CD4-positive, alpha-beta T cell treated with Interleukin-2 at 100 ng/mL for 4 hours (primary cell): ENCODE data around the gene MYH16.
"Not testable (repeated sequence)": the region's sequence is repeated elsewhere in the genome, so short reads cannot be mapped to it uniquely, and the experiment has no call there.

ENCODE experiments used
- DNase-seq: peaks from one replicate; pipeline ENCODE4 v3.0.0-alpha.2; 2020; ENCODE audit warnings: low spot score

MYH16 gene

GRCh38 chr7:99355098-99355497, 82.5 kb downstream of the MYH16 start:
- no peak for DNase-seq

GRCh38 chr7:99357701-99358490, 85.3 kb downstream of the MYH16 start:
- DNase-seq, result no peak

GRCh38 chr7:99358521-99358920, 85.9 kb downstream of the MYH16 start:
- DNase-seq, result not testable (repeated sequence)

GRCh38 chr7:99359465-99360154, 87.0 kb downstream of the MYH16 start:
- DNase-seq, result no peak
